ENCODE measurements around the gene USO1.

DNA sequence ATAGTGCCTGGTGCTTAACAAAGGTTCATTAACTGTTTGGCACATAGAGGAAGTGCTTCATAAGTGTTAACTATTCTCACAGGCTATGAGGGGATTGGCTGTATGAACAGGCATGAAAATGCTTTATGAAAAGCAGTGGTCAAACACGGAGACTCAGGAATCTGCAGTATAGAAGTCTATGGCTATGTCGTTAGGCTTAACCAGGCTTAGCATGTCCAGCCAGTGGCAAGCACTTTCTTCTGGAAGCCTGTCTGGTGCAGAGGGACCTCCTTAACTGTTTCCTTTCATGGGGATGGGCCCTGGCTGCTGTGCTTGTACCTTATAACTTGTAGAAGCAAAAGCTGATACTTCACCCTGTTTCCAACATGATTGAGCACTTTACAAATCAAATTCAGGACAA is 99.4 kb downstream of the USO1 start:
- TF ChIP-seq POLR2A (IDR thresholded peaks at IDR 0.05; ENCODE audit: low read length) (no peak), GATA1 (IDR thresholded peaks at IDR 0.05; ENCODE audit: low read depth, low read length) (no peak)
